ENCODE measurements around the gene LTF. TPM values are rescaled to one million over a fixed set of nuclear protein-coding genes. Genes with fewer than 3 reads are reported as not detected.
"Not testable (repeated sequence)": the region's sequence is repeated elsewhere in the genome, so short reads cannot be mapped to it uniquely, and the experiment has no call there.

LTF gene
- total RNA-seq, 2 experiments from 2014 or later: not detected

GRCh38 chr3:46496746-46497555 is 32.2 kb upstream of the LTF start:
- no peak overlapping the region for H3K27ac ChIP-seq (ENCODE audit: low read depth in 1 of 2, low read length in 2 of 2)
- CTCF ChIA-PET: interaction anchor here (0.7 to 5.4 kb wide), 13 partner anchors 8 to 133 kb away, joined by 3 to 43 read pairs (median 4); no protein-coding TSS in a partner anchor
- H3K27me3 ChIP-seq (ENCODE audit: control insufficient read depth in 1 of 2, insufficient read depth in 2 of 2, low read length in 2 of 2): no peaks in the 10 kb centered on the region
- Mint-ChIP-seq H3K27ac (no peak overlapping the region), H3K36me3 (ENCODE audit: low read depth) (no peaks in the 10 kb centered on the region), H3K9me3 (no peaks in the 10 kb centered on the region), H3K27me3 (no peaks in the 10 kb centered on the region), H3K4me3 (no peak overlapping the region), H3K4me1 (ENCODE audit: low read depth) (peaks cover 32% of the 10 kb centered on the region)
- peaks cover 11% of the 10 kb centered on the region for H3K4me1 ChIP-seq (ENCODE audit: insufficient read depth, low read length)
- TF ChIP-seq CTCF (IDR thresholded peaks at IDR 0.05): peak; percentile 65
- no peaks in the 10 kb centered on the region for H3K9me3 ChIP-seq (ENCODE audit: control insufficient read depth in 1 of 2, insufficient read depth in 1 of 2, low read length in 2 of 2)
- DNase-seq (peak; percentile 34 to 85 (median 56)), ATAC-seq (ENCODE audit: poor library complexity) (peak; percentile 67)
- no peak overlapping the region for H3K4me3 ChIP-seq (ENCODE audit: low read length)
- POLR2A ChIA-PET: interaction anchor here (1.9 kb wide), 1 partner anchor 42 kb away, joined by 5 read pairs; no protein-coding TSS in a partner anchor
- intact Hi-C loops (cut with DNase I, micrococcal nuclease): loop anchor here (2.0 kb wide), 2 partner anchors 42 to 62 kb away; no protein-coding TSS in a partner anchor
- H3K36me3 ChIP-seq (ENCODE audit: insufficient read depth, low read length): no peaks in the 10 kb centered on the region

- Histone ChIP-seq H3K27ac (ENCODE audit: low read depth in 1 of 2, low read length in 2 of 2) (no peak overlapping the region), H3K4me1 (ENCODE audit: insufficient read depth, low read length) (peaks cover 11% of the 10 kb centered on the region), H3K27me3 (ENCODE audit: control insufficient read depth in 1 of 2, insufficient read depth in 2 of 2, low read length in 2 of 2) (no peaks in the 10 kb centered on the region), H3K36me3 (ENCODE audit: insufficient read depth, low read length) (no peaks in the 10 kb centered on the region), H3K9me3 (ENCODE audit: control insufficient read depth in 1 of 2, insufficient read depth in 1 of 2, low read length in 2 of 2) (no peaks in the 10 kb centered on the region), H3K4me3 (ENCODE audit: low read length) (no peak overlapping the region)
- Mint-ChIP-seq H3K36me3 (ENCODE audit: low read depth) (no peaks in the 10 kb centered on the region), H3K27me3 (no peaks in the 10 kb centered on the region), H3K27ac (no peak overlapping the region), H3K9me3 (no peaks in the 10 kb centered on the region), H3K4me1 (ENCODE audit: low read depth) (peaks cover 31% of the 10 kb centered on the region), H3K4me3 (no peak overlapping the region)
- ChIA-PET CTCF (interaction anchor here (1.1 to 5.4 kb wide), 8 partner anchors 21 to 134 kb away, joined by 3 to 43 read pairs (median 8); no protein-coding TSS in a partner anchor), POLR2A (interaction anchor here (1.9 kb wide), 1 partner anchor 43 kb away, joined by 5 read pairs; no protein-coding TSS in a partner anchor)
- TF ChIP-seq CTCF (IDR thresholded peaks at IDR 0.05): no peak
- intact Hi-C loops (cut with DNase I, micrococcal nuclease): loop anchor here (2.0 kb wide), 2 partner anchors 43 to 63 kb away; no protein-coding TSS in a partner anchor
- DNase-seq (no peak), ATAC-seq (ENCODE audit: poor library complexity) (no peak)
These were observed 31.3 kb upstream of the LTF start for GRCh38 chr3:46495901-46496456.

GRCh38 chr3:46494491-46494890 is 29.8 kb upstream of the LTF start:
- H3K36me3 ChIP-seq (ENCODE audit: insufficient read depth, low read length); ATAC-seq (ENCODE audit: poor library complexity); H3K27ac Mint-ChIP-seq; H3K27ac ChIP-seq (ENCODE audit: low read depth in 1 of 2, low read length in 2 of 2); CTCF ChIA-PET; H3K9me3 ChIP-seq (ENCODE audit: control insufficient read depth in 1 of 2, insufficient read depth in 1 of 2, low read length in 2 of 2); H3K27me3 Mint-ChIP-seq; intact Hi-C loops (cut with DNase I, micrococcal nuclease); H3K27me3 ChIP-seq (ENCODE audit: control insufficient read depth in 1 of 2, insufficient read depth in 2 of 2, low read length in 2 of 2); H3K9me3 Mint-ChIP-seq; H3K36me3 Mint-ChIP-seq (ENCODE audit: low read depth); DNase-seq; POLR2A ChIA-PET; H3K4me3 Mint-ChIP-seq; H3K4me3 ChIP-seq (ENCODE audit: low read length): not testable (repeated sequence)
- H3K4me1 ChIP-seq (ENCODE audit: insufficient read depth, low read length): peaks cover 16% of the 10 kb centered on the region
- peaks cover 28% of the 10 kb centered on the region for H3K4me1 Mint-ChIP-seq (ENCODE audit: low read depth)
